ENCODE measurements around the gene GLCCI1. TPM values are rescaled to one million over a fixed set of nuclear protein-coding genes. Genes with fewer than 3 reads are reported as not detected.

Gene GLCCI1
- total and polyA plus RNA-seq, 2 of the 13 experiments (the other 11 are each of a cell fraction or from before 2014, with no cell fraction given): 1.3 to 1.7 TPM

- intact Hi-C loops (cut with micrococcal nuclease; ENCODE audit: unreplicated experiment) (no loop called here), in situ Hi-C loops (cut with HindIII; ENCODE audit: extremely low pct_ligation_motif_present, low pct_unique_long_range_greater_than_20kb) (no loop called here)
- H3K4me3 ChIP-seq (replicated peaks in 1 of 3; ENCODE audit: insufficient read depth in 1 of 3, low read depth in 2 of 3, low read length in 3 of 3): no peak overlapping the region
- 3% methylated on average over 2 of the region's 2 CpGs for WGBS (ENCODE audit: low lambda C conversion rate)
- no TSS peak for BruUV-seq (replicated peaks)
- ChIA-PET POLR2A (no interaction called here), CTCF (ENCODE audit: low intra/inter-chr PET ratio, low total read pairs) (no interaction called here)
- no peak for DNase-seq (ENCODE audit: low spot score)
- TF ChIP-seq SNAPC2 (CRISPR knock-in tag; IDR thresholded peaks at IDR 0.05) (no peak), ZNF816 (CRISPR knock-in tag; IDR thresholded peaks at IDR 0.05; ENCODE audit: borderline replicate concordance) (no peak), NBN (conservative IDR thresholded peaks at IDR 0.05) (no peak), HNF4G (IDR thresholded peaks at IDR 0.05; ENCODE audit: borderline replicate concordance, low read depth, low read length) (no peak), HNF4G (CRISPR knock-in tag; IDR thresholded peaks at IDR 0.05; ENCODE audit: borderline replicate concordance, low read depth) (no peak), ZNF709 (CRISPR knock-in tag; IDR thresholded peaks at IDR 0.05) (no peak), PTBP1 (IDR thresholded peaks at IDR 0.05; ENCODE audit: low read depth, low read length, poor library complexity, severe bottlenecking) (no peak), MAZ (IDR thresholded peaks at IDR 0.05; ENCODE audit: borderline replicate concordance, low read depth, low read length) (no peak), MAZ (CRISPR knock-in tag; IDR thresholded peaks at IDR 0.05; ENCODE audit: low read depth) (no peak), ZNF720 (CRISPR knock-in tag; IDR thresholded peaks at IDR 0.05) (no peak), TFDP2 (CRISPR knock-in tag; IDR thresholded peaks at IDR 0.05) (no peak), SNAPC4 (CRISPR knock-in tag; IDR thresholded peaks at IDR 0.05) (no peak), ELF4 (CRISPR knock-in tag; IDR thresholded peaks at IDR 0.05; ENCODE audit: borderline replicate concordance) (no peak), AKAP8 (CRISPR knock-in tag; IDR thresholded peaks at IDR 0.05) (no peak), PAF1 (CRISPR knock-in tag; IDR thresholded peaks at IDR 0.05) (no peak), ZSCAN22 (CRISPR knock-in tag; IDR thresholded peaks at IDR 0.05) (no peak)
- H3K9ac ChIP-seq (ENCODE audit: insufficient read depth, low read depth, low read length): no peak overlapping the region
- no peak overlapping the region for H2AFZ ChIP-seq (ENCODE audit: low read length)
- no peaks in the 10 kb centered on the region for H3K36me3 ChIP-seq (replicated peaks in 1 of 2; ENCODE audit: control insufficient read depth in 1 of 2, insufficient read depth in 2 of 2, low read length in 2 of 2)
- FAIRE-seq: no peak
- ATAC-seq: no peak
- H3K79me2 ChIP-seq (ENCODE audit: insufficient read depth, low read length): no peaks in the 10 kb centered on the region
- no peak overlapping the region for H3K4me2 ChIP-seq (ENCODE audit: low read depth, low read length)
- H3K27me3 ChIP-seq (ENCODE audit: control insufficient read depth in 1 of 2, insufficient read depth in 2 of 2, low read length in 2 of 2): no peaks in the 10 kb centered on the region
- H3K27ac ChIP-seq (ENCODE audit: extremely low read length, insufficient read depth, low read length): no peak overlapping the region
- H3K4me1 ChIP-seq (ENCODE audit: insufficient read depth, low read length): peaks cover 11% of the 10 kb centered on the region; the same call in 1 of the 2 replicates
- no peaks in the 10 kb centered on the region for H3K9me3 ChIP-seq (ENCODE audit: low read length)
- no peaks in the 10 kb centered on the region for H4K20me1 ChIP-seq (ENCODE audit: insufficient read depth, low read length)
Measured at GRCh38 chr7:7964250-7964649, 4.3 kb upstream of the GLCCI1 start.
